Measurements from ENCODE around the gene CEACAM1. TPM values are rescaled to one million over a fixed set of nuclear protein-coding genes. Genes with fewer than 3 reads are reported as not detected.
"Not testable (repeated sequence)": the region's sequence is repeated elsewhere in the genome, so short reads cannot be mapped to it uniquely, and the experiment has no call there.

The CEACAM1 gene
- polyA plus RNA-seq, 1 donor from 2014 or later: 0.12 TPM

GRCh38 chr19:42538841-42539709 lies 10.8 kb upstream of the CEACAM1 start:
- no peaks in the 10 kb centered on the region for H4K20me1 ChIP-seq (ENCODE audit: insufficient read depth)
- H3K9me3 ChIP-seq (ENCODE audit: low read length): no peaks in the 10 kb centered on the region
- H3K4me2 ChIP-seq (ENCODE audit: low read length): no peak overlapping the region
- H2AFZ ChIP-seq (ENCODE audit: low read depth, low read length): no peak overlapping the region
- no peaks in the 10 kb centered on the region for H3K36me3 ChIP-seq (ENCODE audit: insufficient read depth, low read length)
- H3K79me2 ChIP-seq (replicated peaks; ENCODE audit: insufficient read depth, low read length): no peaks in the 10 kb centered on the region
- no peak overlapping the region for H3K27ac ChIP-seq (ENCODE audit: low read length)
- no peaks in the 10 kb centered on the region for H3K9me2 ChIP-seq (ENCODE audit: insufficient read depth, low read length)
- TF ChIP-seq EZH2 (IDR thresholded peaks at IDR 0.05; ENCODE audit: borderline replicate concordance, insufficient read depth, low read length, poor library complexity, severe bottlenecking) (no peak), TAF1 (IDR thresholded peaks at IDR 0.05; ENCODE audit: low read depth) (no peak), POLR2AphosphoS5 (IDR thresholded peaks at IDR 0.05) (no peak), RAD21 (conservative IDR thresholded peaks at IDR 0.05) (no peak), SMC3 (conservative IDR thresholded peaks at IDR 0.05; ENCODE audit: poor library complexity) (no peak), REST (IDR thresholded peaks at IDR 0.05; ENCODE audit: borderline replicate concordance) (no peak), EP300 (conservative IDR thresholded peaks at IDR 0.05; ENCODE audit: poor library complexity, severe bottlenecking) (no peak), CTCF (IDR thresholded peaks at IDR 0.05; ENCODE audit: poor library complexity, severe bottlenecking) (no peak), MXI1 (conservative IDR thresholded peaks at IDR 0.05; ENCODE audit: poor library complexity, severe bottlenecking) (no peak)
- no peak overlapping the region for H3K4me3 ChIP-seq (ENCODE audit: low read length)
- H3K9ac ChIP-seq (ENCODE audit: low read length): no peak overlapping the region
- H3F3A ChIP-seq (ENCODE audit: insufficient read depth, low read length, poor library complexity, severe bottlenecking): no peaks in the 10 kb centered on the region
- no peaks in the 10 kb centered on the region for H3K27me3 ChIP-seq (ENCODE audit: insufficient read depth, low read depth, low read length)

GRCh38 chr19:42535276-42535675 lies 7.0 kb upstream of the CEACAM1 start:
- H3K4me2 ChIP-seq (ENCODE audit: low read length); H3K9me3 ChIP-seq (ENCODE audit: low read length); H2AFZ ChIP-seq (ENCODE audit: low read depth, low read length); H3K27me3 ChIP-seq (ENCODE audit: insufficient read depth, low read depth, low read length); H3K79me2 ChIP-seq (replicated peaks; ENCODE audit: insufficient read depth, low read length); H3K9me2 ChIP-seq (ENCODE audit: insufficient read depth, low read length); H3K9ac ChIP-seq (ENCODE audit: low read length); H3F3A ChIP-seq (ENCODE audit: insufficient read depth, low read length, poor library complexity, severe bottlenecking); H3K36me3 ChIP-seq (ENCODE audit: insufficient read depth, low read length); H4K20me1 ChIP-seq (ENCODE audit: insufficient read depth); H3K27ac ChIP-seq (ENCODE audit: low read length); H3K4me3 ChIP-seq (ENCODE audit: low read length): not testable (repeated sequence)
